A172 (cell line): ENCODE results near the gene SLC25A19. TPM values are rescaled to one million over a fixed set of nuclear protein-coding genes. Genes with fewer than 3 reads are reported as not detected.

ENCODE experiments used
- DNase-seq: peaks from one replicate; pipeline ENCODE4 v3.0.0-alpha.2; 2015; ENCODE audit warnings: low spot score
- total RNA-seq: library from RNA; depleted of rRNA; stranded (reverse); fragments of >200 nt; shearing (Covaris generic); gene quantifications from 2 replicates; pipeline ENCODE4 v1.2.3, GENCODE V29; 2014; rRNA removed

SLC25A19 gene
- total RNA-seq, 1 experiment from 2014 or later: 22.6 TPM

- no peak for DNase-seq
Measured at GRCh38 chr17:75241502-75241901, 47.7 kb downstream of the SLC25A19 start.

GRCh38 chr17:75241143-75241430 is 48.1 kb downstream of the SLC25A19 start:
- DNase-seq: no peak

- peak; percentile 68 for DNase-seq
Measured at GRCh38 chr17:75240394-75241142, 48.7 kb downstream of the SLC25A19 start.

- DNase-seq: no peak
Measured at GRCh38 chr17:75239778-75240393, 49.3 kb downstream of the SLC25A19 start.

- no peak for DNase-seq
Measured at GRCh38 chr17:75239214-75239613, 50.0 kb downstream of the SLC25A19 start.

- peak; percentile 72 for DNase-seq
Measured at GRCh38 chr17:75238684-75239191, 50.5 kb downstream of the SLC25A19 start.

- no peak for DNase-seq
Measured at GRCh38 chr17:75238020-75238580, 51.1 kb downstream of the SLC25A19 start.

GRCh38 chr17:75237100-75238014 is 51.9 kb downstream of the SLC25A19 start:
- no peak for DNase-seq

GRCh38 chr17:75232786-75233185 is 56.4 kb downstream of the SLC25A19 start:
- no peak for DNase-seq

- no peak for DNase-seq
Measured at GRCh38 chr17:75231741-75232464, 57.3 kb downstream of the SLC25A19 start.

- no peak for DNase-seq
Measured at GRCh38 chr17:75231071-75231470, 58.2 kb downstream of the SLC25A19 start.

GRCh38 chr17:75228847-75229246 is 60.4 kb downstream of the SLC25A19 start:
- no peak for DNase-seq

GRCh38 chr17:75228305-75228704 is 60.9 kb downstream of the SLC25A19 start:
- DNase-seq: no peak

GRCh38 chr17:75227729-75228128 is 61.5 kb downstream of the SLC25A19 start:
- no peak for DNase-seq

GRCh38 chr17:75225016-75225415 is 64.2 kb downstream of the SLC25A19 start:
- no peak for DNase-seq

Other genes with a start within 250 kb of the SLC25A19 start
- gene ATP5PD, start 242.5 kb downstream of the SLC25A19 start, total RNA-seq: 488 and 584 TPM in 2 replicates
- 25.6 and 25.7 TPM in 2 replicates for gene KCTD2, start 242.2 kb downstream of the SLC25A19 start, total RNA-seq
- gene SLC16A5, start 201.5 kb downstream of the SLC25A19 start, total RNA-seq: 0.10 TPM in 1 of 2 replicates, not detected in the other
- gene ARMC7, start 179.5 kb downstream of the SLC25A19 start, total RNA-seq: 3.2 and 6.0 TPM in 2 replicates
- gene NT5C, start 157.7 kb downstream of the SLC25A19 start, total RNA-seq: 73.6 and 83.9 TPM in 2 replicates
- gene JPT1, start 134.9 kb downstream of the SLC25A19 start, total RNA-seq: 626 and 687 TPM in 2 replicates
- gene SUMO2, start 106.5 kb downstream of the SLC25A19 start, total RNA-seq: 201 and 239 TPM in 2 replicates
- 55.6 and 59.1 TPM in 2 replicates for gene NUP85, start 83.8 kb downstream of the SLC25A19 start, total RNA-seq
- 12.9 and 15.1 TPM in 2 replicates for gene GGA3, start 27.8 kb downstream of the SLC25A19 start, total RNA-seq
- 100 and 101 TPM in 2 replicates for gene MRPS7, start 27.6 kb downstream of the SLC25A19 start, total RNA-seq
- gene MIF4GD, start 18.2 kb downstream of the SLC25A19 start, total RNA-seq: 34.2 and 43.5 TPM in 2 replicates
- gene GRB2, start 116.2 kb upstream of the SLC25A19 start, total RNA-seq: 116 and 123 TPM in 2 replicates
- 49.7 and 53.9 TPM in 2 replicates for gene TMEM94, start 167.2 kb upstream of the SLC25A19 start, total RNA-seq
- 8.4 and 10.8 TPM in 2 replicates for gene CASKIN2, start 226.1 kb upstream of the SLC25A19 start, total RNA-seq
- 43.9 and 48.6 TPM in 2 replicates for gene TSEN54, start 227.1 kb upstream of the SLC25A19 start, total RNA-seq
- 1.6 and 4.0 TPM in 2 replicates for gene LLGL2, start 236.3 kb upstream of the SLC25A19 start, total RNA-seq